GM21367 (cell line): ENCODE data around the gene TEX51.

Experiments
- ATAC-seq: cut with Tn5 transposase; IDR thresholded peaks from one replicate; pipeline ENCODE4 v1.9.1; 2021; ENCODE audit not compliant: unreplicated experiment

The TEX51 gene

GRCh38 chr2:126890551-126891450, 7.9 kb upstream of the TEX51 start:
- ATAC-seq: no peak

- no peak for ATAC-seq
Measured at GRCh38 chr2:126891681-126892500, 6.8 kb upstream of the TEX51 start.

GRCh38 chr2:126893153-126893552, 5.5 kb upstream of the TEX51 start:
- no peak for ATAC-seq

GRCh38 chr2:126893606-126894005, 5.1 kb upstream of the TEX51 start:
- ATAC-seq: no peak

GRCh38 chr2:126894082-126894481, 4.6 kb upstream of the TEX51 start:
- no peak for ATAC-seq

- no peak for ATAC-seq
Measured at GRCh38 chr2:126894585-126895182, 4.0 kb upstream of the TEX51 start.

- no peak for ATAC-seq
Measured at GRCh38 chr2:126895336-126895735, 3.4 kb upstream of the TEX51 start.

- ATAC-seq: no peak
Measured at GRCh38 chr2:126896471-126896870, 2.2 kb upstream of the TEX51 start.

- ATAC-seq: no peak
Measured at GRCh38 chr2:126899616-126900185, 1.0 kb downstream of the TEX51 start.

- ATAC-seq: no peak
Measured at GRCh38 chr2:126900646-126901319, 2.1 kb downstream of the TEX51 start.

- ATAC-seq: no peak
Measured at GRCh38 chr2:126901459-126901858, 2.8 kb downstream of the TEX51 start.

- no peak for ATAC-seq
Measured at GRCh38 chr2:126902152-126902835, 3.6 kb downstream of the TEX51 start.

GRCh38 chr2:126902859-126903258, 4.2 kb downstream of the TEX51 start:
- ATAC-seq: no peak

- ATAC-seq: no peak
Measured at GRCh38 chr2:126905991-126906390, 7.3 kb downstream of the TEX51 start.

GRCh38 chr2:126906781-126907180, 8.1 kb downstream of the TEX51 start:
- ATAC-seq: no peak

- no peak for ATAC-seq
Measured at GRCh38 chr2:126907671-126908070, 9.0 kb downstream of the TEX51 start.

GRCh38 chr2:126908721-126909177, 10.1 kb downstream of the TEX51 start:
- no peak for ATAC-seq

- ATAC-seq: no peak
Measured at GRCh38 chr2:126909366-126909765, 10.7 kb downstream of the TEX51 start.

GRCh38 chr2:126909781-126910180, 11.1 kb downstream of the TEX51 start:
- ATAC-seq: no peak

- no peak for ATAC-seq
Measured at GRCh38 chr2:126910637-126911036, 11.9 kb downstream of the TEX51 start.
